GM12878 (cell line): ENCODE measurements around the gene SPTLC2. TPM values are rescaled to one million over a fixed set of nuclear protein-coding genes. Genes with fewer than 3 reads are reported as not detected.
A peak's percentile ranks its signal among the peaks of the same experiment; 100 is the strongest.

Source experiments
- ATF3 ChIP-seq: IDR thresholded peaks from 2 replicates; pipeline ENCODE4 v1.6.1; 2011; ENCODE audit warnings: low read depth, mild to moderate bottlenecking, low read length, moderate library complexity, borderline replicate concordance; ENCODE audit errors: extremely low read depth
- BACH1 ChIP-seq: fragments of 450-650 bp; IDR thresholded peaks from 2 replicates; pipeline ENCODE4 v1.6.1; 2017; ENCODE audit warnings: mild to moderate bottlenecking, borderline replicate concordance
- CEBPB ChIP-seq, 2 experiments: fragments of 150-350 bp in 1 of 2; IDR thresholded peaks; 2 replicates each; pipeline ENCODE4 v1.6.1; 2012 to 2014; ENCODE audit warnings: low read depth in 2 of 2, low read length in 2 of 2, borderline replicate concordance in 1 of 2, inconsistent platforms in 1 of 2
- CEBPZ ChIP-seq: fragments of 150-350 bp; IDR thresholded peaks from 2 replicates; pipeline ENCODE4 v1.6.1; 2016; ENCODE audit warnings: low read depth, low read length
- CHD2 ChIP-seq: IDR thresholded peaks from 2 replicates; pipeline ENCODE4 v1.6.1; 2011; ENCODE audit warnings: low read depth, low read length, improper control_type of control experiment, borderline replicate concordance
- CHD4 ChIP-seq: fragments of 200-600 bp; sonication (generic); IDR thresholded peaks from 2 replicates; pipeline ENCODE4 v1.6.1; 2016; ENCODE audit warnings: mild to moderate bottlenecking
- EGR1 ChIP-seq, 2 experiments: IDR thresholded peaks; 1 replicate in 1 of 2; 2 replicates in 1 of 2; pipeline ENCODE4 v1.6.1; 2011 to 2012; ENCODE audit warnings: low read depth in 2 of 2, low read length in 2 of 2, borderline replicate concordance in 1 of 2, mild to moderate bottlenecking in 1 of 2, moderate library complexity in 1 of 2
- ELK1 ChIP-seq: IDR thresholded peaks from 2 replicates; pipeline ENCODE4 v1.6.1; 2012; ENCODE audit warnings: low read depth, low read length, improper control_type of control experiment
- FOXM1 ChIP-seq: IDR thresholded peaks from 2 replicates; pipeline ENCODE4 v1.6.1; 2012; ENCODE audit warnings: low read depth, mild to moderate bottlenecking, inconsistent platforms, low read length, moderate library complexity
- HCFC1 ChIP-seq: fragments of 150-350 bp; IDR thresholded peaks from 2 replicates; pipeline ENCODE4 v1.6.1; 2014; ENCODE audit warnings: low read length
- JUND ChIP-seq: IDR thresholded peaks from 2 replicates; pipeline ENCODE4 v1.6.1; 2012; ENCODE audit warnings: low read depth, mild to moderate bottlenecking, low read length, improper control_type of control experiment, moderate library complexity
- LARP7 ChIP-seq: fragments of 450-650 bp; IDR thresholded peaks from 2 replicates; pipeline ENCODE4 v1.6.1; 2017; ENCODE audit warnings: mild to moderate bottlenecking
- MEF2B ChIP-seq: fragments of 450-650 bp; IDR thresholded peaks from 2 replicates; pipeline ENCODE4 v1.6.1; 2018; ENCODE audit warnings: mild to moderate bottlenecking, moderate library complexity; ENCODE audit not compliant: partially characterized antibody, poor library complexity, severe bottlenecking
- RUNX3 ChIP-seq: IDR thresholded peaks from 2 replicates; pipeline ENCODE4 v1.6.1; 2012; ENCODE audit warnings: low read length, inconsistent platforms
- SMARCA5 ChIP-seq: fragments of 450-650 bp; IDR thresholded peaks from 2 replicates; pipeline ENCODE4 v1.6.1; 2017; ENCODE audit warnings: mild to moderate bottlenecking
- SUPT20H ChIP-seq: IDR thresholded peaks from 2 replicates; pipeline ENCODE4 v1.6.1; 2011; ENCODE audit warnings: low read depth, mild to moderate bottlenecking, low read length, moderate library complexity, borderline replicate concordance; ENCODE audit not compliant: control insufficient read depth
- USF2 ChIP-seq: IDR thresholded peaks from 2 replicates; pipeline ENCODE4 v1.6.1; 2011; ENCODE audit warnings: low read depth, low read length, improper control_type of control experiment, borderline replicate concordance
- ZBTB11 ChIP-seq: fragments of 450-650 bp; formaldehyde crosslinking; IDR thresholded peaks from 2 replicates; pipeline ENCODE4 v1.5.0; 2022; ENCODE audit warnings: mild to moderate bottlenecking, missing genetic modification characterization
- polyA plus RNA-seq, 11 experiments: library from polyadenylated mRNA; depleted of rRNA in 4 of 11; unstranded in 6 of 11; stranded (reverse) in 5 of 11; fragments of >200 nt; fragmentation: Nextera tagmentation in 4 of 11; fragmentation: Illumina TruSeq in 1 of 11; extraction: Ambion mirVana in 4 of 11; extraction: Trizol in 1 of 11; gene quantifications; 1 replicate in 1 of 11; 2 replicates in 10 of 11; pipeline versions ENCODE4 v1.2.1 to v1.2.3, GENCODE V29; 2011 to 2016; ENCODE audit warnings: inconsistent platforms in 2 of 11, missing spikeins in 2 of 11, low read depth in 1 of 11
- total RNA-seq, 4 experiments: library from RNA; depleted of rRNA in 3 of 4; stranded (reverse); fragments of >200 nt in 3 of 4; fragmentation: Illumina TruSeq in 1 of 4; extraction: Trizol in 1 of 4; gene quantifications; 2 replicates each; pipeline versions ENCODE4 v1.2.1 to v1.2.3, GENCODE V29; 2013 to 2021

SPTLC2 gene
- total and polyA plus RNA-seq, 10 of the 15 experiments (the other 5 are each of a cell fraction or from before 2014, with no cell fraction given) = 6.9 to 35.1 (median 19.7) TPM

GRCh38 chr14:77616454-77617229, at the start of gene SPTLC2 (continued):
- TF ChIP-seq ELK1 (no peak), CHD2 (peak; percentile 95), USF2 (peak; percentile 72; the same call in 1 of the 2 replicates), CEBPZ (peak; percentile 86), JUND (no peak), ATF3 (no peak), CHD4 (no peak), CEBPB (IDR thresholded peaks at IDR 0.05; ENCODE audit: borderline replicate concordance in 1 of 2, low read depth in 2 of 2, low read length in 2 of 2) (no peak), ZBTB11 (no peak), BACH1 (peak; percentile 38; the same call in 1 of the 2 replicates), HCFC1 (no peak; the same call in 1 of the 2 replicates), SMARCA5 (peak; percentile 79; the same call in 1 of the 2 replicates), SUPT20H (no peak), FOXM1 (peak; percentile 25; the same call in 1 of the 2 replicates), EGR1 (IDR thresholded peaks at IDR 0.05; ENCODE audit: borderline replicate concordance in 1 of 2, low read depth in 2 of 2, low read length in 2 of 2) (peak in 1 of 2 experiments; percentile 70; a peak in 2 of 3 replicates), LARP7 (peak; percentile 95; the same call in 1 of the 2 replicates), MEF2B (peak; percentile 12), RUNX3 (peak; percentile 30; the same call in 1 of the 2 replicates)
